ACC112 (cell line): ENCODE results near the gene WDR88.
A peak's percentile ranks its signal among the peaks of the same experiment; 100 is the strongest.

Experiments
- H2AFZ ChIP-seq: fragments of 200-600 bp; sonication (generic); one replicate; pipeline ENCODE4 v1.6.0; 2017; ENCODE audit warnings: antibody characterized with exemption, low read length; ENCODE audit not compliant: unreplicated experiment
- H3K27ac ChIP-seq: fragments of 200-600 bp; sonication (generic); 2 replicates; pipeline ENCODE4 v1.5.1; 2014; ENCODE audit warnings: low read depth, mild to moderate bottlenecking, antibody characterized with exemption, low read length, moderate library complexity
- H3K27me3 ChIP-seq: fragments of 200-600 bp; sonication (generic); 2 replicates; pipeline ENCODE4 v1.6.1; 2014; ENCODE audit warnings: mild to moderate bottlenecking, antibody characterized with exemption, low read length, moderate library complexity, mixed read lengths; ENCODE audit not compliant: insufficient read depth
- H3K36me3 ChIP-seq: fragments of 200-600 bp; sonication (generic); 2 replicates; pipeline ENCODE4 v1.6.1; 2016; ENCODE audit warnings: mild to moderate bottlenecking, antibody characterized with exemption, low read length, moderate library complexity, mixed read lengths; ENCODE audit not compliant: insufficient read depth
- H3K4me1 ChIP-seq: fragments of 200-600 bp; sonication (generic); one replicate; pipeline ENCODE4 v1.6.1; 2016; ENCODE audit warnings: low read length, mixed read lengths; ENCODE audit not compliant: insufficient read depth, unreplicated experiment, control insufficient read depth
- H3K4me3 ChIP-seq: fragments of 200-600 bp; sonication (generic); 2 replicates; pipeline ENCODE4 v1.5.1; 2014; ENCODE audit warnings: mild to moderate bottlenecking, low read depth, low read length
- H3K79me2 ChIP-seq: fragments of 200-600 bp; sonication (generic); one replicate; pipeline ENCODE4 v1.6.0; 2016; ENCODE audit warnings: low read length; ENCODE audit not compliant: control insufficient read depth, unreplicated experiment, insufficient read depth

The WDR88 gene

GRCh38 chr19:33100894-33101644 lies 30.8 kb upstream of the WDR88 start:
- Histone ChIP-seq H3K27me3 (no peaks in the 10 kb centered on the region), H3K27ac (no peak overlapping the region), H3K79me2 (no peaks in the 10 kb centered on the region), H3K4me3 (no peak overlapping the region), H3K36me3 (0 out of 2 replicates have a peak, but pooled peaks cover 5% of the 10 kb centered on the region), H3K4me1 (peaks cover 5% of the 10 kb centered on the region), H2AFZ (no peak overlapping the region)

DNA sequence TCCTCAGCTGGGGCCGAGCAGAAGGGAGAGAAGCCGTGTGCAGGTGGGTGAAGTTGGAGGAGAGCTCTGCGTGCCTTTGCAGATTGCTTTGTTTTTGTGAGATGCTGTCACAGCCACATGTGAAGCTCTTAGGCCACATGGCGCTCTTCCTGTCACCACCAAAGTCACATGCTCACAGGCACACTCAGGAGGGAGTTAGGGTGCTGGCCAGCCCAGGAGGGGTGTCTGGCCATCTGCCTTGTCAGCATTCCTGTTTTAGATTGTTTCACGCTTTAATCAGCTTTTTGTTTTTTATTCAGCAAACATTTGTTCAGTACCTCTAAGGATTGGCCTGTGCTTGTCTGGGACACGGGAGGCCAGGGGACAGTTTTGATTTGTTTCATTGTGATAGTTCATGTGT lies 29.0 kb upstream of the WDR88 start:
- Histone ChIP-seq H3K79me2 (no peaks in the 10 kb centered on the region), H3K4me1 (peaks cover under 1% of the 10 kb centered on the region), H3K27me3 (no peaks in the 10 kb centered on the region), H3K27ac (no peak overlapping the region), H2AFZ (no peak overlapping the region), H3K36me3 (0 out of 2 replicates have a peak, but pooled peaks cover 8% of the 10 kb centered on the region), H3K4me3 (no peak overlapping the region)

GRCh38 chr19:33108161-33108560 lies 23.8 kb upstream of the WDR88 start:
- Histone ChIP-seq H3K4me3 (no peak overlapping the region), H3K36me3 (peaks cover 9% of the 10 kb centered on the region; the same call in 1 of the 2 replicates), H3K79me2 (no peaks in the 10 kb centered on the region), H3K27ac (no peak overlapping the region), H2AFZ (no peak overlapping the region), H3K27me3 (no peaks in the 10 kb centered on the region), H3K4me1 (peaks cover 11% of the 10 kb centered on the region)

GRCh38 chr19:33110137-33110910 lies 21.6 kb upstream of the WDR88 start:
- no peaks in the 10 kb centered on the region for H3K79me2 ChIP-seq
- H3K27ac ChIP-seq: peak overlapping the region; percentile 79

DNA sequence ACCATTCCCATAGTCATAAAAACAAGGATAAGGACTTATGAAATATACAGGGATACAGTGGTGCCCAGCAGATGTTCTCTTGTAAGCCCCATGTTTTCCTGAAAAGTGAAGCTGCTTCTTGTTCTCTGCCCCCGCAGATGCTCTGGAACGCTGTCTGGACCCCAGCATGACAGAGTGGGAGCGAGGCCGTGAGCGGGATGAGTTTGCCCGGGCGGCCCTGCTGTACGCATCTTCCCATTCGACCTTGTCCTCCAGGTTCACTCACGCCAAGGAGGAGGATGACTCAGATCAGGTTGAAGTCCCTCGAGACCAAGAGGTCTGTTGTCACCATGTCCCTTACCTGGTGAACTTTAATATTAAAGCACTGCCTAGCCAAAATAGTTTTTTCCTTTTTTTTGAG lies 20.3 kb upstream of the WDR88 start:
- no peak overlapping the region for H2AFZ ChIP-seq
- H3K4me3 ChIP-seq: no peak overlapping the region
- H3K27ac ChIP-seq: no peak overlapping the region
- peaks cover 8% of the 10 kb centered on the region; the same call in 1 of the 2 replicates for H3K36me3 ChIP-seq
- H3K79me2 ChIP-seq: no peaks in the 10 kb centered on the region
- no peaks in the 10 kb centered on the region for H3K27me3 ChIP-seq
- peaks cover 11% of the 10 kb centered on the region for H3K4me1 ChIP-seq

More at GRCh38 chr19:33110137-33110910, 21.6 kb upstream of the WDR88 start:
- Histone ChIP-seq H3K4me3 (no peak overlapping the region), H3K27me3 (no peaks in the 10 kb centered on the region), H3K36me3 (peaks cover 9% of the 10 kb centered on the region; the same call in 1 of the 2 replicates), H2AFZ (peak overlapping the region; percentile 33), H3K4me1 (peaks cover 11% of the 10 kb centered on the region)

- H3K79me2 ChIP-seq: no peaks in the 10 kb centered on the region
- peaks cover 9% of the 10 kb centered on the region; the same call in 1 of the 2 replicates for H3K36me3 ChIP-seq
Observed at GRCh38 chr19:33114312-33114711, 17.6 kb upstream of the WDR88 start.

GRCh38 chr19:33117501-33117900 lies 14.4 kb upstream of the WDR88 start:
- Histone ChIP-seq H3K4me3 (no peak overlapping the region), H3K4me1 (no peaks in the 10 kb centered on the region), H3K79me2 (no peaks in the 10 kb centered on the region), H2AFZ (no peak overlapping the region), H3K36me3 (peaks cover 3% of the 10 kb centered on the region; the same call in 1 of the 2 replicates), H3K27ac (no peak overlapping the region), H3K27me3 (no peaks in the 10 kb centered on the region)

More at GRCh38 chr19:33114312-33114711, 17.6 kb upstream of the WDR88 start:
- Histone ChIP-seq H3K4me3 (no peak overlapping the region), H3K27ac (no peak overlapping the region), H3K4me1 (peaks cover 11% of the 10 kb centered on the region), H2AFZ (no peak overlapping the region), H3K27me3 (no peaks in the 10 kb centered on the region)

GRCh38 chr19:33118643-33119042 lies 13.3 kb upstream of the WDR88 start:
- H3K4me1 ChIP-seq: no peaks in the 10 kb centered on the region
- H3K27me3 ChIP-seq: no peaks in the 10 kb centered on the region
- H3K27ac ChIP-seq: no peak overlapping the region
- no peak overlapping the region for H2AFZ ChIP-seq
- H3K4me3 ChIP-seq: no peak overlapping the region
- H3K36me3 ChIP-seq: peaks cover 3% of the 10 kb centered on the region; the same call in 1 of the 2 replicates
- no peaks in the 10 kb centered on the region for H3K79me2 ChIP-seq

DNA sequence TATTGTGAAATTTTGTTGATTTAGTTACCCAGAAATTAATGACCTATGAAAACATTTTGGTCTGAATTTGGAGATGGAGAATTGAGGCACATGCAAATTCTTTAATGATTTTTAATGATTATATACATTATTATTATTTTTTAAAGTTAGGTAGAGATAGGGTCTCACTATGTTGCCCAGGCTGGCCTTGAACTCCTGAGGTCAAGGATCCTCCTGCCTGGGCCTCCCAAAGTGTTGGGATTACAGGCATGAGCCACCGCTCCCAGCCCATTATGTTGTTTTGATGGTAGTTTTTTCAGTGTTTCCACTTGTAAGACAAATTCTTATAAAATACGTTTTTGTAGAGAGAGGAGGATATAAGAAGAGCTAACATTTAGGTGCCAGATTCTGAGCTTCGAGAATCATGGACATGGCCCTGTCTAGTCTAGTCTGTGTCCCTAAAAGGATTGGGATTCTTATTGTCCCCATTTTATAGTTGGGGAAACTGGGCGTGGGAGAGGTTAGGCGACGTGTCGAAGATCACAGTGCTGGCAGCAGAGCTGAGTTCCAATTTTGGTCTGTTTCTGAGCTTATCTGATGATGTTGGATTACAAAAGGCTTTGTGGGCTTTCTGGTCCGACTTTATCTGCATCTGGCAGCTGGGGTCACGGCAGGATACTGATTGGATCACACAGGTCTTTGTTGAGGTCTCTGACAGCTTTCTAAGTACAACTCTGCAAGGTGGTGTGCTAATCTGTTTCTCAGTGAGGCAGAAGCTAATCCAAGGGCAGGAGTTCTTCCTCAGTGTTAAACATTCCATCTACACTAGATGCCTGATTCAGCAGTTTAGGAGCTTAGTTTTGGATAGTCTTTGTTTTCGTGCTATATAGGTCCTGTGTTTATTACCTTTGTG lies 7.5 kb upstream of the WDR88 start:
- no peaks in the 10 kb centered on the region for H3K79me2 ChIP-seq
- H3K4me1 ChIP-seq: no peaks in the 10 kb centered on the region
- H3K4me3 ChIP-seq: no peak overlapping the region
- H3K27me3 ChIP-seq: no peaks in the 10 kb centered on the region
- no peak overlapping the region for H3K27ac ChIP-seq
- H3K36me3 ChIP-seq: no peaks in the 10 kb centered on the region
- H2AFZ ChIP-seq: no peak overlapping the region

DNA sequence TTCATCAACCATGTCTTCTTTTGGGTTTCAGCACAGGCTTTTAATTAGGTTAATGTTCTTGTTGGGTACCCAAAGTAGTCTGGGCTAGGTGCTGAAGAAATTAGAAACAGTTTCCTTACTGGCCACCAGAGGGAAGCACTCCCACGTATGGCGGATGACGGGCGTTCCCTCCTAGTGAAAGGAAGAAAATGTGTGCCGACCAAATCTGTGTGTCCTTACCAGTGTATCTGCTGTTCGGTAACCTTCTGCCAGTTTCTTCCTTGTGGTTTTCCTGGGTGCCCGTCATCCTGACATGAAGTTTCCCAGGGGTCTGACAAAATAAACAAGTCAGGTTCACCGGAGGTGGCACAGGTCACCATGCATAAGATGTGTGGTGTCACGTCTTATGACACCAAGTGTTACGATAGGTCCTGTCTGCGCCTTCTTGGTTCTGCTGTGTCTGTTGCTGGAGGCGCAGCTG lies 6.0 kb upstream of the WDR88 start:
- Histone ChIP-seq H3K36me3 (no peaks in the 10 kb centered on the region), H2AFZ (no peak overlapping the region), H3K27me3 (no peaks in the 10 kb centered on the region)

More for the DNA sequence above, 6.0 kb upstream of the WDR88 start:
- Histone ChIP-seq H3K4me3 (no peak overlapping the region), H3K27ac (no peak overlapping the region), H3K79me2 (no peaks in the 10 kb centered on the region), H3K4me1 (no peaks in the 10 kb centered on the region)
